ENCODE results near the gene PPP1R9B. TPM values are rescaled to one million over a fixed set of nuclear protein-coding genes. Genes with fewer than 3 reads are reported as not detected.

PPP1R9B gene
- total RNA-seq, 1 donor from 2014 or later, result 35.2 TPM

GRCh38 chr17:50103941-50104340 is 46.5 kb downstream of the PPP1R9B start:
- TF ChIP-seq CTCF (IDR thresholded peaks at IDR 0.05; ENCODE audit: insufficient read depth, low read length, poor library complexity, severe bottlenecking), result no peak
- DNase-seq (ENCODE audit: low read depth), result no peak
- no peaks in the 10 kb centered on the region for H3K27me3 ChIP-seq (ENCODE audit: control insufficient read depth, insufficient read depth, low read length)
- H3K4me3 ChIP-seq (ENCODE audit: low read depth, low read length), result no peak overlapping the region
- H3K36me3 ChIP-seq (ENCODE audit: control insufficient read depth, insufficient read depth, low read length), result peaks cover 2% of the 10 kb centered on the region

GRCh38 chr17:50103252-50103651 is 47.2 kb downstream of the PPP1R9B start:
- no peak for TF ChIP-seq CTCF (IDR thresholded peaks at IDR 0.05; ENCODE audit: insufficient read depth, low read length, poor library complexity, severe bottlenecking)
- peaks cover 2% of the 10 kb centered on the region for H3K36me3 ChIP-seq (ENCODE audit: control insufficient read depth, insufficient read depth, low read length)
- DNase-seq (ENCODE audit: low read depth), result no peak

GRCh38 chr17:50102164-50102991 is 48.1 kb downstream of the PPP1R9B start:
- peaks cover 2% of the 10 kb centered on the region for H3K36me3 ChIP-seq (ENCODE audit: control insufficient read depth, insufficient read depth, low read length)
- H3K27me3 ChIP-seq (ENCODE audit: control insufficient read depth, insufficient read depth, low read length), result no peaks in the 10 kb centered on the region
- H3K4me3 ChIP-seq (ENCODE audit: low read depth, low read length), result no peak overlapping the region
- no peak for TF ChIP-seq CTCF (IDR thresholded peaks at IDR 0.05; ENCODE audit: insufficient read depth, low read length, poor library complexity, severe bottlenecking)
- DNase-seq (ENCODE audit: low read depth), result no peak

More at GRCh38 chr17:50103252-50103651, 47.2 kb downstream of the PPP1R9B start:
- Histone ChIP-seq H3K27me3 (ENCODE audit: control insufficient read depth, insufficient read depth, low read length) (no peaks in the 10 kb centered on the region), H3K4me3 (ENCODE audit: low read depth, low read length) (no peak overlapping the region)

GRCh38 chr17:50101346-50102163 is 48.9 kb downstream of the PPP1R9B start:
- no peak for DNase-seq (ENCODE audit: low read depth)
- no peak for TF ChIP-seq CTCF (IDR thresholded peaks at IDR 0.05; ENCODE audit: insufficient read depth, low read length, poor library complexity, severe bottlenecking)
- peaks cover under 1% of the 10 kb centered on the region for H3K36me3 ChIP-seq (ENCODE audit: control insufficient read depth, insufficient read depth, low read length)
- no peaks in the 10 kb centered on the region for H3K27me3 ChIP-seq (ENCODE audit: control insufficient read depth, insufficient read depth, low read length)
- H3K4me3 ChIP-seq (ENCODE audit: low read depth, low read length), result no peak overlapping the region

GRCh38 chr17:50100921-50101345 is 49.5 kb downstream of the PPP1R9B start:
- no peaks in the 10 kb centered on the region for H3K27me3 ChIP-seq (ENCODE audit: control insufficient read depth, insufficient read depth, low read length)
- no peak overlapping the region for H3K4me3 ChIP-seq (ENCODE audit: low read depth, low read length)
- no peaks in the 10 kb centered on the region for H3K36me3 ChIP-seq (ENCODE audit: control insufficient read depth, insufficient read depth, low read length)
- no peak for TF ChIP-seq CTCF (IDR thresholded peaks at IDR 0.05; ENCODE audit: insufficient read depth, low read length, poor library complexity, severe bottlenecking)
- no peak for DNase-seq (ENCODE audit: low read depth)

Measured in kidney epithelial cell (primary cell).